CD14-positive monocyte (primary cell): Measurements from ENCODE around the gene ESF1. TPM values are rescaled to one million over a fixed set of nuclear protein-coding genes. Genes with fewer than 3 reads are reported as not detected.

ENCODE experiments used
- DNase-seq, 3 donors: peaks; one replicate each; pipeline ENCODE4 v3.0.0-alpha.2; 2011 to 2022
- H2AFZ ChIP-seq: 2 replicates; pipeline ENCODE4 v1.6.0; 2012; ENCODE audit warnings: mild to moderate bottlenecking, low read depth, low read length, inconsistent platforms; ENCODE audit not compliant: insufficient read depth, poor library complexity, severe bottlenecking
- H3K27ac ChIP-seq, 2 donors: 1 replicate in 1 of 2; 2 replicates in 1 of 2; pipeline ENCODE4 v1.5.1; 2012 to 2013; ENCODE audit warnings: low read length in 2 of 2, control low read depth in 1 of 2, inconsistent platforms in 1 of 2, low read depth in 1 of 2, mild to moderate bottlenecking in 1 of 2
- H3K27me3 ChIP-seq, 2 donors: one replicate each; pipeline versions ENCODE4 v1.6.0 to v1.6.1; 2011 to 2013; ENCODE audit warnings: low read length in 2 of 2; ENCODE audit not compliant: control insufficient read depth in 2 of 2, insufficient read depth in 2 of 2
- H3K36me3 ChIP-seq, 2 donors: replicated peaks in 1 of 2; 1 replicate in 1 of 2; 2 replicates in 1 of 2; pipeline versions ENCODE4 v1.5.1 to v1.6.1; 2012 to 2013; ENCODE audit warnings: low read length in 2 of 2, control low read depth in 1 of 2, inconsistent platforms in 1 of 2, mild to moderate bottlenecking in 1 of 2; ENCODE audit not compliant: insufficient read depth in 2 of 2, control insufficient read depth in 1 of 2
- H3K4me1 ChIP-seq, 2 donors: 1 replicate in 1 of 2; 2 replicates in 1 of 2; pipeline versions ENCODE4 v1.5.1 to v1.6.1; 2012 to 2013; ENCODE audit warnings: low read length in 2 of 2, control low read depth in 1 of 2, inconsistent platforms in 1 of 2, mild to moderate bottlenecking in 1 of 2, moderate library complexity in 1 of 2; ENCODE audit not compliant: insufficient read depth in 2 of 2, control insufficient read depth in 1 of 2
- H3K4me2 ChIP-seq: replicated peaks from 2 replicates; pipeline ENCODE3; 2012; ENCODE audit warnings: low read length, moderate library complexity, mild to moderate bottlenecking; ENCODE audit not compliant: poor library complexity, severe bottlenecking; ENCODE audit errors: extremely low read depth
- H3K4me3 ChIP-seq, 3 experiments: fragments of 200-600 bp in 1 of 3; sonication (generic) in 1 of 3; replicated peaks in 1 of 3; 1 replicate in 2 of 3; 2 replicates in 1 of 3; pipeline ENCODE4 v1.5.1; 2011 to 2013; ENCODE audit warnings: low read length in 3 of 3, mild to moderate bottlenecking in 3 of 3, control low read depth in 2 of 3, low read depth in 2 of 3, inconsistent platforms in 1 of 3, moderate library complexity in 1 of 3
- H3K79me2 ChIP-seq: 2 replicates; pipeline ENCODE4 v1.6.0; 2012; ENCODE audit warnings: mild to moderate bottlenecking, control low read depth, inconsistent platforms, low read length, moderate library complexity; ENCODE audit not compliant: insufficient read depth
- H3K9ac ChIP-seq: 2 replicates; pipeline ENCODE4 v1.6.0; 2017; ENCODE audit warnings: low read length, mild to moderate bottlenecking; ENCODE audit not compliant: insufficient read depth, poor library complexity, severe bottlenecking
- H3K9me3 ChIP-seq, 2 donors: replicated peaks in 1 of 2; 1 replicate in 1 of 2; 2 replicates in 1 of 2; pipeline versions ENCODE4 v1.5.1 to v1.6.1; 2012 to 2013; ENCODE audit warnings: low read length in 2 of 2, control low read depth in 1 of 2; ENCODE audit not compliant: control insufficient read depth in 1 of 2, insufficient read depth in 1 of 2
- H4K20me1 ChIP-seq: 2 replicates; pipeline ENCODE4 v1.6.0; 2012; ENCODE audit warnings: mild to moderate bottlenecking, low read length, control low read depth, moderate library complexity; ENCODE audit not compliant: insufficient read depth
- H3K27ac Mint-ChIP-seq, 7 donors: one replicate each; pipeline ENCODE4 v1.8.0; 2020; ENCODE audit warnings: mild to moderate bottlenecking in 7 of 7, mixed read lengths in 7 of 7, moderate library complexity in 6 of 7, inconsistent platforms in 2 of 7
- H3K27me3 Mint-ChIP-seq, 3 donors: one replicate each; pipeline ENCODE4 v1.8.0; 2021 to 2022; ENCODE audit warnings: low read depth in 3 of 3, mild to moderate bottlenecking in 3 of 3, mixed read lengths in 3 of 3, moderate library complexity in 3 of 3, inconsistent platforms in 1 of 3
- H3K36me3 Mint-ChIP-seq, 2 donors: one replicate each; pipeline ENCODE4 v1.8.0; 2020; ENCODE audit warnings: mixed read lengths in 2 of 2, inconsistent platforms in 1 of 2, mild to moderate bottlenecking in 1 of 2
- H3K4me1 Mint-ChIP-seq: one replicate; pipeline ENCODE4 v1.8.0; 2020; ENCODE audit warnings: mild to moderate bottlenecking, mixed read lengths
- H3K4me3 Mint-ChIP-seq, 2 donors: one replicate each; pipeline ENCODE4 v1.8.0; 2020; ENCODE audit warnings: mild to moderate bottlenecking in 2 of 2, mixed read lengths in 2 of 2, moderate library complexity in 1 of 2
- H3K9me3 Mint-ChIP-seq, 7 donors: one replicate each; pipeline ENCODE4 v1.8.0; 2020 to 2022; ENCODE audit warnings: mixed read lengths in 7 of 7, mild to moderate bottlenecking in 6 of 7, moderate library complexity in 6 of 7, inconsistent platforms in 2 of 7
- CTCF ChIP-seq: fragments of 200-600 bp; IDR thresholded peaks from one replicate; pipeline ENCODE4 v1.8.0; 2022; ENCODE audit warnings: antibody characterized with exemption, mild to moderate bottlenecking
- WGBS: methylation state at CpG from one replicate; pipeline ENCODE4 v1.1.5; 2013; ENCODE audit warnings: missing lambda C conversion rate; ENCODE audit not compliant: insufficient coverage; 5-methylcytosine and 5-hydroxymethylcytosine counted together
- intact Hi-C, 2 donors: fragments of 100-400 bp; cut with micrococcal nuclease; formaldehyde crosslinking; loops; one replicate each; pipeline versions ENCODE4 v1.15.0 to v1.15.1; 2023
- polyA plus RNA-seq, 3 donors: library from polyadenylated mRNA; depleted of rRNA in 1 of 3; unstranded in 2 of 3; stranded (reverse) in 1 of 3; fragments of 300-500 nt in 2 of 3; fragments of >200 nt in 1 of 3; fragmentation: Illumina TruSeq in 2 of 3; gene quantifications; 1 replicate in 2 of 3; 2 replicates in 1 of 3; pipeline ENCODE4 v1.2.3, GENCODE V29; 2012 to 2021

ESF1 gene
- polyA plus RNA-seq, 3 donors, result 0.73 to 2.3 (median 1.7) TPM

- H3K36me3 Mint-ChIP-seq, result no peaks in the 10 kb centered on the region
- no peaks in the 10 kb centered on the region for H3K9me3 ChIP-seq
Measured at GRCh38 chr20:13671916-13672378, 112.8 kb downstream of the ESF1 start.

DNA sequence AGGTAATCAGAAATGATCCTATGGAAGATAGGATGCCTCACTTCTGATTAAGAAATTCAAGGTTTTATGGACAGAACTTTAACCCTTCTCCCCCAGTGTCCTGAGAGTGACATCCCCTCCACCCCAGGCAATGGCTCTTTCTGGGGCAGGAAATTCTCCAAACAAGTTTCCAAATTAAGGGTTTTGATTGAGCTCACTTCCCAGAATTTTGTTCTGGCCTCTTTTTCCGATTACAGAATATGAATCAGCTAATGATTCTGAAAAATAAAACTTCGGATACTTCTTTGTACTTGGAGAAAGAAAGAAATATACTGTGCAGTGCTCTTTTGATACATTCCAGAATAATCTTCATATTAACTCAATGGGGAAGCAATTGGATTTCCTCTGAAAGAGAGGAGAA, 113.2 kb downstream of the ESF1 start:
- no peak overlapping the region for H3K9ac ChIP-seq
- Mint-ChIP-seq H3K27me3 (peaks cover 2 to 10% (median 3%) of the 10 kb centered on the region in 3 donors), H3K9me3 (peaks cover 0 to 13% (median 4%) of the 10 kb centered on the region in 7 donors), H3K27ac (no peak overlapping the region), H3K4me1 (no peaks in the 10 kb centered on the region), H3K4me3 (no peak overlapping the region), H3K36me3 (no peaks in the 10 kb centered on the region)
- no peaks in the 10 kb centered on the region for H3K4me1 ChIP-seq
- no peaks in the 10 kb centered on the region for H4K20me1 ChIP-seq
- H3K9me3 ChIP-seq, result no peaks in the 10 kb centered on the region
- DNase-seq, result no peak
- no peak overlapping the region for H3K4me2 ChIP-seq
- H3K27me3 ChIP-seq, result no peaks in the 10 kb centered on the region
- intact Hi-C loops, result no loop called here
- no peaks in the 10 kb centered on the region for H3K36me3 ChIP-seq
- H3K27ac ChIP-seq, result no peak overlapping the region
- no peak for TF ChIP-seq CTCF
- H3K79me2 ChIP-seq, result no peaks in the 10 kb centered on the region
- no CpG with 5 or more reads among the region's 2 CpGs for WGBS
- H3K4me3 ChIP-seq, result no peak overlapping the region
- H2AFZ ChIP-seq, result no peak overlapping the region

More at GRCh38 chr20:13671916-13672378, 112.8 kb downstream of the ESF1 start:
- Mint-ChIP-seq H3K27me3 (peaks cover 2 to 10% (median 3%) of the 10 kb centered on the region in 3 donors), H3K27ac (no peak overlapping the region), H3K4me1 (no peaks in the 10 kb centered on the region), H3K4me3 (no peak overlapping the region), H3K9me3 (peaks cover 0 to 13% (median 3%) of the 10 kb centered on the region in 7 donors)
- H3K4me2 ChIP-seq, result no peak overlapping the region
- 100% methylated on average over 1 of the region's 1 CpG for WGBS
- no peak overlapping the region for H3K9ac ChIP-seq
- no peaks in the 10 kb centered on the region for H4K20me1 ChIP-seq
- TF ChIP-seq CTCF, result no peak
- intact Hi-C loops, result no loop called here
- no peak overlapping the region for H3K27ac ChIP-seq
- H2AFZ ChIP-seq, result no peak overlapping the region
- no peak overlapping the region for H3K4me3 ChIP-seq
- H3K4me1 ChIP-seq, result no peaks in the 10 kb centered on the region
- no peaks in the 10 kb centered on the region for H3K79me2 ChIP-seq
- no peak for DNase-seq
- no peaks in the 10 kb centered on the region for H3K36me3 ChIP-seq
- H3K27me3 ChIP-seq, result no peaks in the 10 kb centered on the region
